ENCODE results near the gene DLG4. TPM values are rescaled to one million over a fixed set of nuclear protein-coding genes. Genes with fewer than 3 reads are reported as not detected.
"Not testable (repeated sequence)": the region's sequence is repeated elsewhere in the genome, so short reads cannot be mapped to it uniquely, and the experiment has no call there.

The DLG4 gene
- total RNA-seq, 2 donors from 2014 or later: 3.6 to 9.3 TPM

- Histone ChIP-seq H3K9me3 (no peaks in the 10 kb centered on the region), H3K36me3 (replicated peaks in 1 of 2; ENCODE audit: insufficient read depth in 1 of 2, low read depth in 2 of 2) (no peaks in the 10 kb centered on the region), H3K27me3 (no peaks in the 10 kb centered on the region), H3K4me3 (no peak overlapping the region), H3K4me1 (peaks cover 7% of the 10 kb centered on the region), H3K27ac (no peak overlapping the region)
- TF ChIP-seq POLR2A (IDR thresholded peaks at IDR 0.05) (no peak), CTCF (IDR thresholded peaks at IDR 0.05) (no peak)
- WGBS, 2 donors: 88 to 90% methylated on average over 6 of the region's 6 CpGs
- ATAC-seq (no peak), DNase-seq (no peak)
- intact Hi-C loops (cut with DNase I): no loop called here
These were observed 35.0 kb downstream of the DLG4 start for GRCh38 chr17:7184647-7185046.

- Histone ChIP-seq H3K4me1 (peaks cover 7% of the 10 kb centered on the region), H3K27ac (peak overlapping the region in 2 of 4 donors; percentile 5 to 36), H3K27me3 (no peaks in the 10 kb centered on the region), H3K9me3 (no peaks in the 10 kb centered on the region), H3K36me3 (replicated peaks in 1 of 2; ENCODE audit: insufficient read depth in 1 of 2, low read depth in 2 of 2) (no peaks in the 10 kb centered on the region), H3K4me3 (no peak overlapping the region)
- DNase-seq (peak; percentile 69 to 87 (median 85)), ATAC-seq (peak; percentile 73)
- no peak for TF ChIP-seq CTCF (IDR thresholded peaks at IDR 0.05)
- TF ChIP-seq POLR2A (IDR thresholded peaks at IDR 0.05): no peak
- 37 to 52% methylated on average over 11 to 14 of the region's 14 CpGs for WGBS, 2 donors
- intact Hi-C loops (cut with DNase I): no loop called here
These were observed 35.5 kb downstream of the DLG4 start for GRCh38 chr17:7184091-7184488.

- peak; percentile 17 for ATAC-seq
- TF ChIP-seq POLR2A (IDR thresholded peaks at IDR 0.05) (no peak), CTCF (IDR thresholded peaks at IDR 0.05) (no peak)
- DNase-seq: no peak
- Histone ChIP-seq H3K4me1 (peaks cover 7% of the 10 kb centered on the region), H3K27me3 (no peaks in the 10 kb centered on the region), H3K36me3 (replicated peaks in 1 of 2; ENCODE audit: insufficient read depth in 1 of 2, low read depth in 2 of 2) (no peaks in the 10 kb centered on the region), H3K9me3 (no peaks in the 10 kb centered on the region), H3K27ac (peak overlapping the region in 2 of 4 donors; percentile 5 to 36), H3K4me3 (no peak overlapping the region)
- intact Hi-C loops (cut with DNase I): no loop called here
- 73 to 79% methylated on average over 7 of the region's 7 CpGs for WGBS, 2 donors
These were observed 36.1 kb downstream of the DLG4 start for GRCh38 chr17:7183433-7184090.

GRCh38 chr17:7182101-7182500 is 37.5 kb downstream of the DLG4 start:
- H3K27me3 ChIP-seq; H3K36me3 ChIP-seq (replicated peaks in 1 of 2; ENCODE audit: insufficient read depth in 1 of 2, low read depth in 2 of 2); DNase-seq; H3K27ac ChIP-seq; ATAC-seq; H3K9me3 ChIP-seq; H3K4me3 ChIP-seq; intact Hi-C loops (cut with DNase I): not testable (repeated sequence)
- H3K4me1 ChIP-seq: peaks cover 20% of the 10 kb centered on the region
- 91% methylated on average over 2 of the region's 2 CpGs for WGBS, 2 donors

- H3K4me3 ChIP-seq: no peak within 1 kb of the TSS
- H3K9me3 ChIP-seq: no peaks in the 10 kb centered on the region
- H3K27me3 ChIP-seq: peaks cover 0 to 6% of the 10 kb centered on the region in 2 donors
- intact Hi-C loops (cut with DNase I): no loop called here
- 41 to 46% methylated on average over 15 to 20 of the region's 20 CpGs for WGBS, 2 donors
- DNase-seq (no peak), ATAC-seq (no peak)
- no peaks in the 10 kb centered on the region for H3K36me3 ChIP-seq (replicated peaks in 1 of 2; ENCODE audit: insufficient read depth in 1 of 2, low read depth in 2 of 2)
- TF ChIP-seq POLR2A (IDR thresholded peaks at IDR 0.05): no peak
- no peak for TF ChIP-seq CTCF (IDR thresholded peaks at IDR 0.05)
- no peak within 1 kb of the TSS for H3K27ac ChIP-seq
- H3K4me1 ChIP-seq: peaks cover 22% of the 10 kb centered on the region
These were observed 40.0 kb downstream of the DLG4 start, which contains the start of gene ASGR1 for GRCh38 chr17:7179317-7180254. ASGR1 (minus strand) TSS chr17:7179370; CDS start chr17:7178563, 807 bp downstream.

All from body of pancreas (tissue), 4 donors.